Left cardiac atrium (tissue), 4 donors: ENCODE data around the gene RNU1-1. TPM values are rescaled to one million over a fixed set of nuclear protein-coding genes. Genes with fewer than 3 reads are reported as not detected.
"Not testable (repeated sequence)": the region's sequence is repeated elsewhere in the genome, so short reads cannot be mapped to it uniquely, and the experiment has no call there.

Experiments used
- ATAC-seq, 2 donors: fragments of 200-7000 bp; cut with Tn5 transposase; one replicate each; pipeline ENCODE4 v1.9.1; 2020; ENCODE audit warnings: mild to moderate bottlenecking in 2 of 2, moderate library complexity in 2 of 2
- DNase-seq: peaks from one replicate; pipeline ENCODE4 v3.0.0-alpha.2; 2020
- intact Hi-C, 2 donors: fragments of 100-400 bp; cut with DNase I; formaldehyde crosslinking; loops; one replicate each; pipeline versions ENCODE4 v1.14.1 to v1.15.1; 2022 to 2023
- long read RNA-seq: library from polyadenylated mRNA; unstranded; transcript quantifications from one replicate; pipeline ENCODE4 v2.0.0, GENCODE V29; 2021
- total RNA-seq, 2 donors: library from RNA; stranded (reverse); fragmentation: NEBNext Ultra II Directional; extraction: Animal tissue kit (Norgen Biotek cat#: 25700); gene quantifications; one replicate each; pipeline ENCODE4 v1.2.1, GENCODE V29; 2021
- donor health status: DM: no; HTN: yes; CAD: no.
- donor health status: DM: no; HTN: yes; CAD: no; lungs with severe emphysema.
- donor health status: DM: yes; HTN: yes; CAD: no.
- donor health status: Dilated cardiomyopathy.

Gene RNU1-1
- total RNA-seq = over 10,000 TPM in 1 of 2 donors, 1,000 to 10,000 TPM in 1; 5,988 to 15,401 TPM
- long read RNA-seq = 0 reads

DNA sequence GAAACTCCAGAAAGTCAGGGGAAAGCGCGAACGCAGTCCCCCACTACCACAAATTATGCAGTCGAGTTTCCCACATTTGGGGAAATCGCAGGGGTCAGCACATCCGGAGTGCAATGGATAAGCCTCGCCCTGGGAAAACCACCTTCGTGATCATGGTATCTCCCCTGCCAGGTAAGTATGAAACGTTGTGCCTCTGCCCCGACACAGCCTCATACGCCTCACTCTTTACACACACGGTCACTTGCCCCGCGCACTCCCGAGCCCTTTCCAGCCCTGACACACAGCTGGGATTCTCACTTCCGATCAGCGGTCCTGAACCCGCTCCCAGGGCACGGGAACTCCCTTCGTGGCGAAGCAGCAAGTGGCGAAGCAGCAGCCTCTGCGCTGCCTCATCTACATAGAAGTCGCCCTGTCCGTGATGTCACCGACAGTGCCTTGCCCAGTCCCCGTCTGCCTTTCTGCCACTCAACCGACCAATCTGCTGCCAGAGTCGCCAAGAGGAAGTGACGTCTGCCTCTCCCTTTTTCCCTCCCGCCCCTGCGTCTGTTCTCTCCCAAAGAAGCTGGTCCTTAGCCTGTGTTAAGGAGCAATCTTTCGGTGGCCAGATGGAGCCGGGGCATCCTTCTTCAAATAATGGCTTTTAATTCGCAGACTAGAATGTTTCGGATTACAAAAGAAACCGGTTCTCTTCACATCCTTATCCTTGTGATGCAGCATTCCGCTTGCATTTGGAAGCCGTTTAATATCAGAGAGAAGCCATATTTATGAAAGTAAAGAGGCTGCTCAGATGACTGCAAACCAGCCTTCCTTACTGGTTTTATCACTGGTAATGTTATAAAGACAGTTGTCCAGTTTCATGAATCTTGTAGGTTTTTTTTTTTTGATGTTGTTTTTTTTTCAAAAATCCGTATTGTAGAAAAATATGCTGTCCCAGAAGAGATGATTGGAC lies at the start of gene RNU1-1:
Gene RNU1-1 (minus strand): TSS at position 179 of the 949 bp plus-strand sequence.
- peak; percentile 78 for DNase-seq
- intact Hi-C loops = not testable (repeated sequence)
- ATAC-seq = peak; percentile 74 to 79

DNA sequence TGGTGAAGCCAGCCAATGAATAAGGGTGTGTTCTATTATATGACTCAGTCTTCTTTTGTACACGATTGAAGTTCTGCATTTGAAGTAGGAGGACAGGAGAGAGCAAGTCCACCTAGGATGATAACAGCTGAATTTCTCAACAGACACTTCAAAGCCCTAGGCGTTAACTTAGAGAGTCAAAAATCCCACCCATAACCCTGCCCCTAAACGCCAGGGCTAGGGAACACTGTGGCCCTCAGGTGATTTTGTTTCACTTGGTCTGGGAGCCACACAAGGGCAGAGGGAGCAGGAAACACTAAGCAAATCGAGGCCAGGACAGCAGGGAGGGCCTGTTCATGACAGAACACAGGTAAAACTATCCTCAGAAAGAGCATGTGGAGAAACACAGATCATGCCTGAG lies 47.0 kb upstream of the RNU1-1 start:
- intact Hi-C loops, DNase-seq, ATAC-seq: not testable (repeated sequence)

DNA sequence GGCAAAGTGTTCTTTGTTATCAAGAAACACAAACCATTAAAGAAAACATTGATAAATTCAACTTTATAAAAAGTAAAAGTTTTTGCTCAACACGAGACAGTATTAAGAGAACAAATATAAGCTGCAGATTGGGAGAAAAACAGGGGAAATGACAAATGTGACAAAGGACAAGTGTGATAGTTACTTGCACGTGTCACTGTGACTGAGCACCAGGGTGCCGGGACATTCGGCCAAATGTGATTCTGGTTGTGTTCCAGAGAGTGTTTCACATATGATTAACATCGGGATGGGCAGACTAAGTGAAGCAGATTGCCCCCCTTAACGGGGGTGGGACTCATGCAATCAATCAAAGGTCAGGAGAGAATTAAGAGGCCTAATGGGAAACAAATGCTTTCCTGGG lies 46.4 kb upstream of the RNU1-1 start:
- intact Hi-C loops, DNase-seq, ATAC-seq: not testable (repeated sequence)

DNA sequence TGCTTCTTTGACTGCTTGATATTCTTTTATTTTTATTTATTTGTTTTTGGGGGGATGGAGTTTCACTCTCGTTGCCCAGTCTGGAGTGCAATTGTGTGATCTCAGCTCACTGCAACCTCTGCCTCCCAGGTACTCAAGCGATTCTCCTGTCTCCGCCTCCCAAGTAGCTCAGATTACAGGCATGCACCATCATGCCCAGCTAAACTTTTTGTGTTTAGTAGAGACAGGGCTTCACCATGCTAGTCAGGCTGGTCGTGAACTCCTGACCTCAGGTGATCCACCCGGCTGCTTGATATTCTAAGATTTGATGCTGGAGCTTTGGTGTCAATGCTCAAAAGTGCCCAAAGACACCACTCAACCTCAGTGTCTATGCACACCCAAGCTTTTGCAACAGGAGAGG lies 45.6 kb upstream of the RNU1-1 start:
- ATAC-seq = not testable (repeated sequence)

DNA sequence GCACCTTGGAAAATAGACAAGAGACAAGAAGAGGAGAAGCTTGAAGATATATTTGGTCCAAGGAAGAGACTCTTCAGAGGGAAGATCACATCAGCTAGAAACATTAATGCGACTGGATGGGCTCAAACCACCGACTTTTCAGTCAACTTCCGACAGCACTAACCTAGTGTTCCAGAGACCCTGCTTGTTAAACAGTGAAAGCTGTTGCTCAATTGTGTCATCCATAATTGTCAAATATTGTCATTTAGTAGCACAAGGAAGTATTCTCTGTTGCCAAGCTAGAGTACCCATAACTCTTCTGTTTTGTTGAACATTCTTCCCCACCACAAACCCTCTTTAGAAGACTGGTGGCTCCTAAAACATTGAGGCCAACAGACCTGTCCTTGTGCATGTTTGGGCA lies 42.9 kb upstream of the RNU1-1 start:
- DNase-seq, intact Hi-C loops, ATAC-seq: not testable (repeated sequence)

More for the DNA sequence above, 45.6 kb upstream of the RNU1-1 start:
- intact Hi-C loops, DNase-seq: not testable (repeated sequence)

DNA sequence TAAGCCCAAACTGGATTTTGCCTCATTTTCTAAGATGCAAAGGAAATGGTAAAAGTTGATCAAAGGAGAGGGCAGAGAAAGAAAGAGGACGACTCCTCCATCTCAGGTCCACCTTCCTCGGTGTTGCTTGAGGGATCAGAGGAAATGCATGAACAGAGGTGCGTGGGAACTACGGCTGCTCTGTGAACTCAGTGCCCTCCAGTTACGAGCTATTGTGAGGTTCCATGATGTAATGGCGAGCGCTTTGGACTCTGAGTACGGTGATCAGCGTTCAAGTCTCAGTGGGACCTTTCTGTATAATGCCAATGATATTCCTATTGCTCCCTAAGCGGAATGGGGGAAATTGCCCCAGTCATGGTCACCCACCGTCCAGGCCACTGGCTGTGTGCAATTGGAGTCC lies 39.2 kb upstream of the RNU1-1 start:
- DNase-seq, intact Hi-C loops, ATAC-seq: not testable (repeated sequence)

DNA sequence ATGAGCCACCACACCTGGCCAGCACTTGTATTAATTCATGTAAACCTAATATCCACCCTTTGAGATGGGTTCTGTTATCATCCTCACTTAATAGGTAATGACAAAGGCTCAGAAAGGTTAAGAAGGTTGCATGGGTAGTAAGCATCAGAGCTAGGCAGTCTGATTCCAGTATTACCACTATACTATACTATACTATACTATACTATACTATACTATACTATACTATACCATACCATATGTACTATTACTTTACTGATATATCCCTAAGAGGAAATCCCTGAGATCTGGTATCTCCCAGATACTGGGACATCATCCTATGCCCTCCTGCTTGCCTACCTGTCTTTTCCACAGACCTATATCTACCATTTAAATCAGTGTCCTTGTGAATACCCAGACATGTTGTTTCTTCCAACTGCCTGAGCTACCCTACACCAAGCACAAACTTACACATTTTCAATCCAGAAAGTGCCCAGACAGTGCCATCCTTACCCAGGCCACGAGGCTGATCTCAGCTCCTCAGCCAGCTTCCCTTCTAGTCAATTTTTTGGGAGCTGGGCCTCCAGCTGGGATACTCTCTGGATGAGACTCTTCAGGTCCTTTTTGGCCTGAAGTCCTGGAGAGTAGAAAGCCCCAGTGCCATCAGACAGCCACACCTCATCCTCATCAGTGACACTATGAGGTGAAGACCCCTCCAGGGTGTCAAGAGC lies 36.3 kb upstream of the RNU1-1 start:
- intact Hi-C loops, ATAC-seq, DNase-seq: not testable (repeated sequence)

DNA sequence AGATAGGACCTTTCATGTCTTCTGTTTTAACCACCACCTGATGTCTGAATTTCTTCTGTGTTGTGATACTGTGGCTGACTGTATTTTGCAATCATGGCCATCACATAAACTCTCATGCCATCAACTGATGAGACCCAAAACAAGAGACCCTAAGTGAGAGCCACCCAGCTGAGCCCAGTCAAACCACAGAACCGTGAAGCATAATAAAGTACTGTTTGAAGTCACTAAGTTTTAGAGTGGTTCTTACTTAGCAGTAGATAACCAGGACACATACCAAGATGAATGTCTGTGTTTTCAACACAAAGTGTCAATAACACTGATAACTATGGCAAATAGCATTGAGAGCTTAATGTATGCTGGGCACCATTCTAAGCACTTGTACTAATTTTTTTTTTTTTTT lies 35.5 kb upstream of the RNU1-1 start:
- not testable (repeated sequence) for DNase-seq, ATAC-seq
- intact Hi-C loops = loop anchor here in 1 of 2 donors (10.0 kb wide), 1 partner anchor 175 kb away; no protein-coding TSS in a partner anchor

DNA sequence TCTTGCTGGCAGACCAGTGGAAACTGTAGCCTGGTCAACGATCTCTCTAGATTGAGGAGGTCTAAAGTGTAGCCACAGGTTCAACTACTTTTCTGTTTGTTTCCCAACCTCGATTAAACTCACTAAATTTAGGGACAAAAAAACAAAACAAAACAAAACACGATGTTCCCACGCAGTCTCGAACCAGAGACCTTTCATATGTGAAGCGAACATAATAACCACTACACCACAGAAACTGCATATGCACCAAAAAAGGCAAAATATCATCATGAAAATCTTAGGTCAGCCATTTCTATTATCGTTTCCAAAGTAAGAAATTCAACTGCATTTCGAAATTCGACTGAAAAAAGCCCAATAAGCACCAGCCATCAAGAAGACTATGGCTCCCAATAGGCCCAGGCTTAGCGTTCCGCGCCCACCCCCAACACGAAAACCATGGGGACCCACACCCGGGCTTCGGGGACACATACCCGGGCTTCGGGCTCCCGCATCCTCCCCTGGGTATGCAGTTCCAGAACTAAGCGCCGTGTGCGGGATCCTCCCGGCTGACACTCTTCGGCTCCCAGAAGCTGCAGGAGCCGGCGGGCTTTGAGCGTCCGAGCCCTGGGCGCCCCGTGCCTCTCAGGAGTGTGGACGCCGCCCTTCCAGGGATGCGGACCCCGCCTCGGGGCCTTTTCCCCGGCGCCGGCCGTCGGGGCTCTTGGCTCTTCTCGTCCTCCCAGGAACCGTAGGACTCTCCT lies 33.6 kb upstream of the RNU1-1 start:
- ATAC-seq = not testable (repeated sequence)
- intact Hi-C loops = loop anchor here in 1 of 2 donors (10.0 kb wide), 1 partner anchor 177 kb away; no protein-coding TSS in a partner anchor

DNA sequence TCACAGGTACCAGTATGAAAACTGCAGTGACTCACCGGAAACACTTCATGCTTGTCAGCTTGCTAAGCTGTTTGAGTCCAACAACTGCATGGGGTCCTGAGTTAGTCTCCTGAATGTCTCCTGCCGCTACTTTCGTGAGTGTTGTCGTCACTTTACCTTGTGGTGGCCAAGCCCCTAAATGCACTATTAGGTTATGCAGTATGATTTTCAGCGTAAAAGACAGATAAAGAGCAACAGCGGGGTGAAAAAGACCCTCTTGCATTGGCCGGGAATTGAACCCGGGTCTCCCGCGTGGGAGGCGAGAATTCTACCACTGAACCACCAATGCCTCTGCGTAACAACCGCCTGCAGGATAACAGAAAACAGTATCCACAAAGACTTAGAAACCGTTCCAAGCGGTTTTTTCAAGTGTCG lies 31.6 kb upstream of the RNU1-1 start:
- DNase-seq = not testable (repeated sequence)
- intact Hi-C loops = loop anchor here in 1 of 2 donors (10.0 kb wide), 1 partner anchor 179 kb away; no protein-coding TSS in a partner anchor
- ATAC-seq = peak in 1 of 2 donors; percentile 56

More for the DNA sequence above, 33.6 kb upstream of the RNU1-1 start:
- DNase-seq = not testable (repeated sequence)

DNA sequence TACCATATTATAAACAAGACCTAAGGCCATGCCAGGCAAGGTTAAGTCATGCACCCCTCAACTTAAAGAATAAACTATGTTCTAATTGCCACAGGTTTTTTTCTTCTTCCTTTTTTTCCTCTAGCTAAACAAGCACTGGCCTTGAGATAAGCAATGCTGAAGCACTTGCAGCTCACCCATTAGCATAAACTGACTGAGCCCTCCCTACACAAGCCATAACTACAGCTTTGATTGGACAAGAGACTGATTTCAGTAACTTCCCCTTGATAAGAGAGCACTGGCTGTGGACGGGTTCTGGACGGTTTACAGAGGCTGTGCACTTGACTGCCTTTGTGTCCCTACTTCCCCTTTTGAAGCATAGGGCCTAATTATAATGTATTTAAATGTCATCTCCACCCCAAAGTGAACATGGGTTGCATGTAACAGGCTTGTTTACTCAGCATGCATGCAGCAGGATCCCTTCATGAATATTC lies 26.4 kb upstream of the RNU1-1 start:
- not testable (repeated sequence) for DNase-seq, ATAC-seq
- intact Hi-C loops = loop anchor here in 1 of 2 donors (10.0 kb wide), 1 partner anchor 184 kb away; no protein-coding TSS in a partner anchor

DNA sequence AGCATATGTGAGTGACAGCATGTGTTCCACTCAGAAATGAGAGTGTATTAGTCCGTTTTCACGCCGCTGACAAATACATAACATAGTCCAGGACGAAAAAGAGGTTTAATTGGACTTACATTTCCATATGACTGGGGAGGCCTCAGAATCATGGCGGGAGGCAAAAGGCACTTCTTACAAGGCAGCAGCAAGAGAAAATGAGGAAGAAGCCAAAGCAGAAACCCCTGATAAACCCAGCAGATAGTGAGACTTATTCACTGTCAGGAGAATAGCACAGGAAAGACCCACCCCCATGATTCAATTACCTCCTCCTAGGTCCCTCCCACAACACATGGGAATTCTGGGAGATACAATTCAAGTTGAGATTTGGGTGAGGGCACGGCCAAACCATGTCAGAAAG lies 23.4 kb upstream of the RNU1-1 start:
- DNase-seq, intact Hi-C loops, ATAC-seq: not testable (repeated sequence)

DNA sequence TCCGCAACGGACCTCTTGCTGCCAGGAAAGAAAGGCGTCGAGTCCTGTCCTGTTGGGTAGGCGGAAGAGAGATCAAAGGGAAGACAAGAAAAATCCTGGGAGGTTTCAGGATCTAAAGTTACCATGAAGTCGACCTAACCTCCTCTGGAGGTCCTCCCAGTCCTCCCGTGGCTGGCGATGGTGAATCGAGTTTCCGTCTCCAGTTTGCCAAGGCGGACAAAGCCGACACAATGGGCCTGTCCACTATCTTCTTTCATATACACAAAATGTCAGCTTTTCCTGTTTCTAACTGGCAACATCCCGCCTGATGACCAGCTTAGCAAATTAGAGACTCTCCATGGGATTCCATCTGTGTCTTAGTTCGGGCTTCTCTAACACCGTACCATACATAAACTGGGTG lies 22.7 kb upstream of the RNU1-1 start:
- intact Hi-C loops, DNase-seq, ATAC-seq: not testable (repeated sequence)

DNA sequence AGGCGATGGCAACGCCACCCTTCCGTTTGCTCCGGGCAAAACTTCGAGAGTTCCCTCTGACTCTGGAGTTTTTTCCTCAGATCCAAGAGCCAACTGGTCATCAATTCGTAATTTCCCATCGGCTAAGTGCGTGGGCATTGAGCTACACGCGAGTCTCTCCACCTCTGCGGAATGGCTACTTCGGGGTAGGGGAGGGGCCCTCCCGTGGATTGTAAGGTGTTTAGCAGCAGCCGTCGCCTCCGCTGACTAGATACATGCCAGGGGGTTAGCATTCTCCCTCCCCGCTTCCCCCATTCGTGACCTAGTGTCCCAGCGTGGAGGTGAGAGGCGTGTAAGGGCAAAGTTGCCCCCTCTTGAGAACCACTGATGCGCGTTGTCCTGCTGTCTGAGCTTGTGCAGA lies 21.8 kb upstream of the RNU1-1 start:
- peak in 1 of 2 donors; percentile 7 for ATAC-seq
- DNase-seq, intact Hi-C loops: not testable (repeated sequence)

DNA sequence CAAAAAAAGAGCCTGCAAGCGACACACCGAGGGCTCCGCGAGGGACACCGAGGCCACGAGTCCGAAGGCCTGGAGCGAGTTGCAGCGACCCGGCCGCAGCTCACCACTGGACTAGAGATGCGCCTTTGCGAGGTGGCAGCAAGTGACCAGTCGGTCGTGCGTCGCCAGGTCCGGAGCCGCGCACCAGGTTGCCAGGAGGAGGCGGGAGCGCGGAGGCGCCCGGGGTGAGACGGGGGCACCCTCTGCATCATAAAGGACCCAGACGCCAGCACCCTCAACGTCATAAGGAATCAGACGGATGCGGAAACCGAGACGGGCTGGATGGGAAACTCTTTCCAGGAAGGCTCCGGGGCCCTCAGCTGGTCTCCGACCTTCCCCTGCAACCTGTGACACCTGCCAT lies 21.4 kb upstream of the RNU1-1 start:
- peak in 1 of 2 donors; percentile 39 for ATAC-seq
- intact Hi-C loops, DNase-seq: not testable (repeated sequence)

DNA sequence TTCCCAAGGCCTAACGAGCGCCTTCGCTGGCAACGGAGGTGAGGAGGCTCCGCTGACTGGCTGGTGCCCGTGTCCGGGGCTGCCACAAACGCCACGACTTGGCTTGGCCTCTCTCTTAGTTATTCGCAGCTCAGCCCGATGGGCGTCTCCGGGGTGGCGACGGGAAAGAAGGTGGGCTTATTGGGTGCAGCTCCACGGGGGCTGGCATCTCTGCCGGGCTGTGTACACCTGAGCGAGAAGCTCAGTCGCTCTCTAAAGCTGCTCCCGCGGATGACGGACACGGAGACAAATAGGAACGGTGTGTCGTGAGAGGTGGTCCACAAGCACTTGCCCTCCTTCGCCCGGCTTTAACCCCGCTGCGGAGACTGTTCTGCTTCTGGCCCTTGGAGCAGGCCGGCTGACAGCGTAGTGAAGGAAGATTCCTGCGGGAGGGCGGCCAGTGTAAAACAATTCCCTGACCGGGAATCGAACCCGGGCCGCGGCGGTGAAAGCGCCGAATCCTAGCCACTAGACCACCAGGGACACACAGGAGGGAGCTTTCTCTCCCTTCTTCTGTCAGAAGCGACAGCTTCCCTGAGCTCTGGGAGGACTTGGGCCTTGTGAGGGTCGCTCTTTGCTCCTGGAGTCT lies 20.9 kb upstream of the RNU1-1 start:
- DNase-seq (peak; percentile 29), ATAC-seq (peak; percentile 60 to 96)
- intact Hi-C loops = not testable (repeated sequence)

DNA sequence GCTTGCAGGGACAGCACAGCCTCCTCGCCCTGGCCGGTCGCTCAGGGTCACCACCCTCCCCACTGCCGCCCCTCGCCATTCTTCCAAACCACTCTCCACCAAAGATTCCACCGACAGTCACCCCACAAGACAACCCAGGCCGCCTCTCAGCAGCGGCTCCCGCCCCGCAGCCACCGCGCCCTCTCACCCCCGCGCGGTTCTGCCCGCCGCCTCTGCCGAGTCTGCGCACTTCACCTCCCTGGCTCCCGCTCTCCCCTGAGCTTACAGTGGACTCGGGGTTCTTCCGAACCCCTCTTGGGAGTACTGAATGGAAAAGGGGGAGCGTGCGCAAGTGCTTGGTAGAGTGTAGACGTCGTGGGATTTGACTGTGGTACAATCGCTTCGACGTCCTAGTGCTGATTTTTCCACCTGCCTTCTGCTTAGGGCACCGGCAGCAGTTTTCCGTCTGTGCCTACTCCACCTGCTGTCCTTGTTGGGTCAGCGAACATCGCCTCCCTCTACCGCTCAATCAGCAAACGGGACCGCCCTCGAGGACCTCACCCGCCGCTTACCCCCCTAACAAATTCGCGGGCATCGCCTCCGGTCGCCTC lies 20.2 kb upstream of the RNU1-1 start:
- ATAC-seq = peak; percentile 27 to 55
- intact Hi-C loops, DNase-seq: not testable (repeated sequence)
